Testis (tissue), 2 donors: ENCODE data around the gene SVIL.

Source experiments
- POLR2A ChIP-seq: fragments of 450-650 bp; IDR thresholded peaks from one replicate; pipeline ENCODE4 v1.6.1; 2017; ENCODE audit warnings: antibody characterized with exemption, mild to moderate bottlenecking, moderate library complexity
- TF ChIP-seq, protein P1 (sequence below), 3 experiments: fragments of 450-650 bp in 2 of 3; fragments of 200-600 bp in 1 of 3; sonication (generic) in 1 of 3; IDR thresholded peaks; one replicate each; pipeline ENCODE4 v1.5.1; 2016 to 2019; ENCODE audit warnings: antibody characterized with exemption in 3 of 3, mild to moderate bottlenecking in 2 of 3, moderate library complexity in 1 of 3

- TF ChIP-seq, protein P1, sequence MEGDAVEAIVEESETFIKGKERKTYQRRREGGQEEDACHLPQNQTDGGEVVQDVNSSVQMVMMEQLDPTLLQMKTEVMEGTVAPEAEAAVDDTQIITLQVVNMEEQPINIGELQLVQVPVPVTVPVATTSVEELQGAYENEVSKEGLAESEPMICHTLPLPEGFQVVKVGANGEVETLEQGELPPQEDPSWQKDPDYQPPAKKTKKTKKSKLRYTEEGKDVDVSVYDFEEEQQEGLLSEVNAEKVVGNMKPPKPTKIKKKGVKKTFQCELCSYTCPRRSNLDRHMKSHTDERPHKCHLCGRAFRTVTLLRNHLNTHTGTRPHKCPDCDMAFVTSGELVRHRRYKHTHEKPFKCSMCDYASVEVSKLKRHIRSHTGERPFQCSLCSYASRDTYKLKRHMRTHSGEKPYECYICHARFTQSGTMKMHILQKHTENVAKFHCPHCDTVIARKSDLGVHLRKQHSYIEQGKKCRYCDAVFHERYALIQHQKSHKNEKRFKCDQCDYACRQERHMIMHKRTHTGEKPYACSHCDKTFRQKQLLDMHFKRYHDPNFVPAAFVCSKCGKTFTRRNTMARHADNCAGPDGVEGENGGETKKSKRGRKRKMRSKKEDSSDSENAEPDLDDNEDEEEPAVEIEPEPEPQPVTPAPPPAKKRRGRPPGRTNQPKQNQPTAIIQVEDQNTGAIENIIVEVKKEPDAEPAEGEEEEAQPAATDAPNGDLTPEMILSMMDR (IDR thresholded peaks at IDR 0.05) = no peak
- TF ChIP-seq POLR2A = no peak
Measured at GRCh38 chr10:29596356-29596755, 38.4 kb downstream of the SVIL start.
